C4-2B (cell line): ENCODE data around the gene AUTS2.

Source experiments
- H3K27ac ChIP-seq: fragments of 450-650 bp; 2 replicates; pipeline ENCODE4 v1.5.1; 2017
- ZFX ChIP-seq: fragments of 450-650 bp; IDR thresholded peaks from 2 replicates; pipeline ENCODE4 v1.6.1; 2017
- TF ChIP-seq, protein P1 (sequence below): fragments of 450-650 bp; conservative IDR thresholded peaks from 2 replicates; pipeline ENCODE4 v1.5.1; 2017; ENCODE audit warnings: mild to moderate bottlenecking

AUTS2 gene

DNA sequence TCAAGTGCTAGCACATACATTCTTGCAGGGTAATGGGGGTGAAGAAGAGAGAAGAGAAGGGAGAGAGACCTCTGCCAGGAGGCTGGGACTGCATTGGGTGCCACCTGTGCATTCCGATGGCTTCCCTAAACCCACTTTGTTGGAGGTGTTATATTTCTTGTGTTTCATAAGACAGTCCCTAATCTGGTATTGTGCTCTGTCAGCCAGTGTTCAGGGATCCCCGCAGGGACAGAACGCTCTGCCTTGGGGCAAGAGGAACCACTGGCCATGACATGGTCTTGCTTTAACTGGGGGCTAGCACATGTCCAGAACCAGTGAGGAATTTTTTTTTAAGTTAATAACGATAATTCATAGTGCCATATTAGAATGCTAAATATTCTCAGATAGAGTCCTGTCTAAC lies 1168.4 kb downstream of the AUTS2 start:
- H3K27ac ChIP-seq: no peak overlapping the region
- TF ChIP-seq, protein P1, sequence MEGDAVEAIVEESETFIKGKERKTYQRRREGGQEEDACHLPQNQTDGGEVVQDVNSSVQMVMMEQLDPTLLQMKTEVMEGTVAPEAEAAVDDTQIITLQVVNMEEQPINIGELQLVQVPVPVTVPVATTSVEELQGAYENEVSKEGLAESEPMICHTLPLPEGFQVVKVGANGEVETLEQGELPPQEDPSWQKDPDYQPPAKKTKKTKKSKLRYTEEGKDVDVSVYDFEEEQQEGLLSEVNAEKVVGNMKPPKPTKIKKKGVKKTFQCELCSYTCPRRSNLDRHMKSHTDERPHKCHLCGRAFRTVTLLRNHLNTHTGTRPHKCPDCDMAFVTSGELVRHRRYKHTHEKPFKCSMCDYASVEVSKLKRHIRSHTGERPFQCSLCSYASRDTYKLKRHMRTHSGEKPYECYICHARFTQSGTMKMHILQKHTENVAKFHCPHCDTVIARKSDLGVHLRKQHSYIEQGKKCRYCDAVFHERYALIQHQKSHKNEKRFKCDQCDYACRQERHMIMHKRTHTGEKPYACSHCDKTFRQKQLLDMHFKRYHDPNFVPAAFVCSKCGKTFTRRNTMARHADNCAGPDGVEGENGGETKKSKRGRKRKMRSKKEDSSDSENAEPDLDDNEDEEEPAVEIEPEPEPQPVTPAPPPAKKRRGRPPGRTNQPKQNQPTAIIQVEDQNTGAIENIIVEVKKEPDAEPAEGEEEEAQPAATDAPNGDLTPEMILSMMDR: no peak
- TF ChIP-seq ZFX: no peak

DNA sequence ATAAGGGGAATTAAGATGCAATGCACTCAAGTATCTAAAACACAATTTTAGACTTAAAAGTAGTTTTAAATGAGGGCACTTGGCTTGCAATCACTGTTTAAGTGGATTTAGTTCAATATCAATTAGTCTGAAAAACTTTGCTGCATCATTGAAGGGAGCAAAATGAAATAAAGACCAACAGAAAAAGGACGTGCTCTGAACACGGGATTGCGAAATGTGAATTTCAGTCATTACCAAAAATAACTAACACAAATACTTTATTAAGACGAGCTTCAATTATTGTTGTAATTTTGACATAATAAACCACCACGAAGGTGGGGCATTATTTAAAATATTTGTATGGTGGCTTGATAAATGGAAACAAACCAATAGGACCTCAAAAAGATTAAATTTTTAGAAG lies 1171.9 kb downstream of the AUTS2 start:
- TF ChIP-seq ZFX: no peak
- TF ChIP-seq, protein P1: no peak
- no peak overlapping the region for H3K27ac ChIP-seq

DNA sequence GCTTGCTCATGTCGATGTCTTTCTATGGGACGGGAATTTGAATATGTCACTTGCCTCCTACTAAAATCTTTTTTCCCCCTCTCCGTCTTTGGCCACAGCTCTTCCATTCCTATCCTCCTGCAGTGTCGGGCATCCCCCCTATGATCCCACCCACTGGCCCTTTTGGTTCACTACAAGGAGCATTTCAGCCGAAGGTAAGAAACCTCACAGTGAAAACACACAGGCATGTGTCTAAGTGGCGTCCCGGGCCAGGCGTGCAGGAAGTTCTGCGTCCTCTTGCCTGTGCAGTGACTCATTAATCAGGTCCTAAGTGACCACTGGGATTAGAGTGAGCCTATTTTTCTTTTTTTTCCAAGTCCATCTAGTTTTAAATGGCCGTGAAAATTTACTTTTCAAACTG lies 1173.2 kb downstream of the AUTS2 start:
- TF ChIP-seq, protein P1: no peak
- no peak for TF ChIP-seq ZFX
- H3K27ac ChIP-seq: no peak overlapping the region

DNA sequence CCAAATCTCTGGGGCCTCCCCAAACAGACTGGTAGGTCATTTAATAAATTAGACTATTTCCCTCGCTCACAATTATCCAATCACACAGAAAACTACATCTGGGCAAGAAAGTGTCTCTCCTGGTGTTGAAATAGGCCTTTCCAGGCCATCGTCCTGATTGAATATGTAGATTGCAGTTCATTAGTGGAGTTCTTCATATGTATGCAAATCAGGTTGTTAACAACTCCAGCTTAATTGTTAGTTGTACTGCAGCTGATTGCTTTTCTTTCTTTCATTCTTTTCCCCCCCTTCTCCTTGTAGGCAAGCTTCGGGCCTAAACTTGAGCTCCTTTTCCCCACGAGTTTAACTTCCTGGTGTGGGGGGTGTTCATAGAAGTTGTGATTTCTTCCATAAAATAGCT lies 1174.6 kb downstream of the AUTS2 start:
- TF ChIP-seq, protein P1: no peak
- no peak for TF ChIP-seq ZFX
- H3K27ac ChIP-seq: no peak overlapping the region

DNA sequence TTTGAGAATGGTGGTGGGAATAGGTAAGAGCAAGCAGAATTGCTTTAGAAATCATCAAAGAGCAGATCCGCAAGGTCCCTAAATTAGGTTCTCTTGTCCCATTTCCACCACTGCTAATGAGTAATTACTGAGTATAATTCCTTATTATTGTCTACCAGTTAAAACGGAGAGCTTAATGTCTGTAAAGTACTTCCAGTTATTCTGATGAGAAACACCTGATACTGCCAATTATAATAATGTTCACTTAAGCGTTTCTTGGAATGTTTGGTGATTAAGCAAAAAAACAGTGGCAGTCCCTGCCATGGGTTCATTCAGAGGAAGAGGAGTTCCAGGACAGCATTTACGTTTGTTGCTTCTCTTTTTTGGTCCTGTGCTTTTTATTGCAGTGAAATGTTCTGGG lies 1175.1 kb downstream of the AUTS2 start:
- TF ChIP-seq, protein P1: no peak
- no peak for TF ChIP-seq ZFX
- no peak overlapping the region for H3K27ac ChIP-seq

DNA sequence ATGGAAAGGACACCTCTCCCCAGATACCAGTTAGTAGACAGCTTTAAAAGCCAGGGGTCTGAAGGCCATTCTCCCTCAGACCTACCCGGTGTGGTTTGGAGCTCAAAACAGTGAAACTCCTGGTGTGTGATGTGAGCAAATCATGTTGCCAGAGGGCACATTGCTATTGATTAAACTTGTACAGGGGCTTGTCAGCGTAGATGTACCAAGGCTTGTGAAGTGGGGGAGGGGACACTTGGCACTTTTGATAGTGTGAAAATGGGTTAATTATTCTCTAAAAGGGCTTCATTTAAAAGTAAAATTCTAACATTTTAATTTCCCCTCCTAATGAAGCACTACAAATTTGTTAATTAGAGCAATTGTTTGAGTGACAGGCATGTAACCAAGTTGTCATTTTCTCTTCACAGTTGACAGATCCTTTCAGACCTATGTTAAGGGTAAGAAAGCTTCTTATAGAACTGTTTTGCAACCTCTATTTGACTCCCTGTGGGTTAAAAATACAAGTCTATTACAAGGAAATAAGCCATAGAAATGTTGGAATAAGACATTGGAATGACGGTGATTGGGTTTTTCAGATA lies 1176.8 kb downstream of the AUTS2 start:
- H3K27ac ChIP-seq: no peak overlapping the region
- TF ChIP-seq ZFX: no peak
- TF ChIP-seq, protein P1: no peak

DNA sequence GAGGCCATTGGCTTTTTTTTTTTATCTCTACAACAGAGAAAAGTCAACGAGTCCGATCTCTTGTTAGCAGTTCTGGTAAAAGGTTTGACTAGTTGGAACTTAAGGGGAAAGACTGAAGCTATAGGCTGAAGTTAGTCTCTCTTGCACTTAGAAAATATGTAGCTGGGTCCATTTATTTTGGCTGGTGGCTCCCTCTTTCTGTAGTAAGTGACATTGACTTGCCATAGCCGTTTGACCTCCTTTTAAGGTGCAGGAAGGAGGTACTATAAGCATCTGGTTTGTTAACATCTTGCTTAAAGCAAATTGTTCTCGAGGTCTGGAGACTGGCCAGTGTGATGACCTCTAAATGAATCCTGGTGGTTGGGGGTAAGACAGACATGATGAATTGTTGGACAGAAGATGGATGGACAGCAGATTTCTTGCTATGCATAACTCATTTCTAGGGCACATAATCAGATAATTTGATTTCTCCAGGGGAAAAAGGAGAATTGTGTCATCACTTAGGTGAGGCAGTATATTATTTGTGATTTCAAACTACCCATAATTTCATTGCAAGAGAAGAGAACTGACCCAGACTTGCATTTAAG lies 1177.4 kb downstream of the AUTS2 start:
- TF ChIP-seq ZFX: no peak
- TF ChIP-seq, protein P1: peak; percentile 31
- H3K27ac ChIP-seq: no peak overlapping the region
